HG03045 (cell line): ENCODE results near the gene PCDHB4.
"Not testable (repeated sequence)": the region's sequence is repeated elsewhere in the genome, so short reads cannot be mapped to it uniquely, and the experiment has no call there.

Experiments used
- ATAC-seq: cut with Tn5 transposase; IDR thresholded peaks from one replicate; pipeline ENCODE4 v1.9.1; 2021; ENCODE audit warnings: mild to moderate bottlenecking, moderate library complexity; ENCODE audit not compliant: unreplicated experiment

The PCDHB4 gene

GRCh38 chr5:141149812-141150211, 28.2 kb downstream of the PCDHB4 start, which contains the start of gene PCDHB6:
Gene PCDHB6, plus strand, starts transcription at chr5:141150057. Its CDS starts 201 bp downstream, at chr5:141150258.
- no peak for ATAC-seq

DNA sequence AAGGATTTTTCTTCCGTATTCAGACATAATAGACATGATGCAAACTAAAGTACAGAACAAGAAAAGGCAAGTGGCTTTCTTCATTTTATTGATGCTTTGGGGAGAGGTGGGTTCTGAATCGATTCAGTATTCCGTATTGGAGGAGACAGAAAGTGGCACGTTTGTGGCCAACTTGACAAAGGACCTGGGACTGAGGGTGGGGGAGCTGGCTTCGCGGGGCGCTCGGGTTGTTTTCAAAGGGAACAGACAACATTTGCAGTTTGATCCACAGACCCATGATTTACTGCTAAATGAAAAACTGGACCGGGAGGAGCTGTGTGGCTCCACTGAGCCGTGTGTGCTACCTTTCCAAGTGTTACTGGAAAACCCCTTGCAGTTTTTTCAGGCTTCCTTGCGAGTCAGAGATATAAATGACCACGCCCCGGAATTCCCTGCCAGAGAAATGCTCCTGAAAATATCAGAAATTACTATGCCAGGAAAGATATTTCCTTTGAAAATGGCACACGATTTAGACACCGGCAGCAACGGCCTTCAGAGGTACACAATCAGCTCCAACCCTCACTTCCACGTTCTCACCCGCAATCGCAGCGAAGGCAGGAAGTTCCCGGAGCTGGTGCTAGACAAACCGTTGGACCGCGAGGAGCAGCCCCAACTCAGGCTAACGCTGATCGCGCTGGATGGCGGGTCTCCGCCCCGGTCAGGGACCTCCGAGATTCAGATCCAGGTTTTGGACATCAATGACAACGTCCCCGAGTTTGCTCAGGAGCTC, 28.8 kb downstream of the PCDHB4 start:
- ATAC-seq: no peak

DNA sequence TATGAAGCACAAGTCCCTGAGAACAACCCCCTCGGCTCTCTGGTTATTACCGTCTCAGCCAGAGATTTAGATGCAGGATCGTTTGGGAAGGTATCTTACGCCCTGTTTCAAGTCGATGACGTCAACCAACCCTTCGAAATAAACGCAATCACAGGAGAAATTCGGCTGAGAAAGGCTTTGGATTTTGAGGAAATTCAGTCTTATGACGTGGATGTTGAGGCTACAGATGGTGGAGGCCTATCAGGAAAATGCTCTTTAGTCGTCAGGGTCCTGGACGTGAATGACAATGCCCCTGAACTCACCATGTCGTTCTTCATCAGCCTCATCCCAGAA, 29.3 kb downstream of the PCDHB4 start:
- no peak for ATAC-seq

- not testable (repeated sequence) for ATAC-seq
Measured at GRCh38 chr5:141151632-141152031, 30.0 kb downstream of the PCDHB4 start.

- not testable (repeated sequence) for ATAC-seq
Measured at GRCh38 chr5:141152096-141152495, 30.5 kb downstream of the PCDHB4 start.

DNA sequence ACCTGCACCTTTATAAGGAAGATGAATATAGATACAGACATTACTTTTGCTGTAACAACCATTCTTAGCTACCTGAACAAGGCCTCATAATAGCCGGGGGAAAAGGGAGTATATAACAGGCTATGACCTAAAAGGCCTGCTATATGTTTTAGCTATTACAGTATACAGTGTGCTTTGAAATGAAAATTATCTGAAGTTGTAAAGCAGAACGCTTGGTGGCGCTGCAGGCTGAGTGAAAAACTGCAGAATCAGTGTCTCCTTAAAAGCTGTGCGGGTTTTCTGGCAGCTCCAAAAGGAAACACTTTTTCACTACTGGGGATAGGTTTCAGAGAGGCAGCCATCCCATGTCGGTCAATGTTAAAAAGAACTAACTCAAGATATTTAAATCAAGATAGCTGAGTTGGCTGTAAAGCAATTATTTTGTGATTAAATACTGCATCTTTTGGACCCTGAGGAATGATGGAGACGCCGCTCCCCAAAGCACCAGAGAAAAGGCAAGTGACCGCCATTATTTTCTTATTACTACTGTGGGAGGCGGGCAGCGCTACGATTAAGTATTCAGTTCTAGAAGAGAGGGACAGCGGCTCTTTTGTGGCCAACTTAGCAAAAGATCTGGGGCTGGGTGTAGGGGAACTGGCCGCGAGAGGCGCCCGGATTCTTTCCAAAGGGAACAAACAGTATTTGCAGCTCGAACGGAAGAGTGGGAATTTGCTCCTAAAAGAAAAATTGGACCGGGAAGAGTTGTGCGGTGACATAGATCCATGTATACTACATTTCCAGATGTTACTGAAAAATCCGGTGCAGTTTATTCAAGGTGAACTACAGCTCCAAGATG, 34.1 kb downstream of the PCDHB4 start:
- ATAC-seq: no peak

GRCh38 chr5:141157356-141157755, 35.7 kb downstream of the PCDHB4 start:
- not testable (repeated sequence) for ATAC-seq

DNA sequence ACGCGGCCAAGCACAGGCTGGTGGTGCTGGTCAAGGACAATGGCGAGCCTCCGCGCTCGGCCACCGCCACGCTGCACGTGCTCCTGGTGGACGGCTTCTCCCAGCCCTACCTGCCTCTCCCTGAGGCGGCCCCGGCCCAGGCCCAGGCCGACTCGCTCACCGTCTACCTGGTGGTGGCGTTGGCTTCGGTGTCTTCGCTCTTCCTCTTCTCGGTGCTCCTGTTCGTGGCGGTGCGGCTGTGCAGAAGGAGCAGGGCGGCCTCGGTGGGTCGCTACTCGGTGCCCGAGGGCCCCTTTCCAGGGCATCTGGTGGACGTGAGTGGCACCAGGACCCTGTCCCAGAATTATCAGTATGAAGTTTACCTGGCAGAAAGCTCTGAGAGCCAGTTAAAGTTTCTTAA, 36.3 kb downstream of the PCDHB4 start:
- ATAC-seq: not testable (repeated sequence)

GRCh38 chr5:141172381-141173204, 51.0 kb downstream of the PCDHB4 start, which contains the start of gene PCDHB7:
Gene PCDHB7, plus strand, starts transcription at chr5:141172644. Its CDS starts 192 bp downstream, at chr5:141172836.
- no peak for ATAC-seq

GRCh38 chr5:141174291-141175104, 52.9 kb downstream of the PCDHB4 start:
- ATAC-seq: not testable (repeated sequence)
